ENCODE data around the gene TRIM33.
"Not testable (repeated sequence)": the region's sequence is repeated elsewhere in the genome, so short reads cannot be mapped to it uniquely, and the experiment has no call there.

Gene TRIM33

DNA sequence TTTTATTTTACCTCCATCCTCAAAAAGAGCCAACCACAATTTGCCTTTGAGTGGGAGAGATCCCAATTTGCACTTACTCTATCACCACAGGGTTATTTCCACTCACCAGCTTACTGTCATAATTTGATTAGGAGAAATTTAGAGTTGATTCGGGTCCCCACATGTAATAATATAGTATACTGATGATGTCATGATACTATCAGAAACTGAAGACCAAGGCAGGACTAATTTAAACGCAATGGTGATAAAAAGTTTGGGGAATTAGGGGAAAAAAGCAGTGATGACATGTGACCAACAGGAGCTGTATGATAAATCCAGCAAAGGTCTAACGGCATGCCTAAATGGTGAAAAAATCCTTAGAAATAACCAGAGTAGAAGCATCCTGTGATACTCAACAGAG lies 54.4 kb downstream of the TRIM33 start:
- TF ChIP-seq, protein P1, sequence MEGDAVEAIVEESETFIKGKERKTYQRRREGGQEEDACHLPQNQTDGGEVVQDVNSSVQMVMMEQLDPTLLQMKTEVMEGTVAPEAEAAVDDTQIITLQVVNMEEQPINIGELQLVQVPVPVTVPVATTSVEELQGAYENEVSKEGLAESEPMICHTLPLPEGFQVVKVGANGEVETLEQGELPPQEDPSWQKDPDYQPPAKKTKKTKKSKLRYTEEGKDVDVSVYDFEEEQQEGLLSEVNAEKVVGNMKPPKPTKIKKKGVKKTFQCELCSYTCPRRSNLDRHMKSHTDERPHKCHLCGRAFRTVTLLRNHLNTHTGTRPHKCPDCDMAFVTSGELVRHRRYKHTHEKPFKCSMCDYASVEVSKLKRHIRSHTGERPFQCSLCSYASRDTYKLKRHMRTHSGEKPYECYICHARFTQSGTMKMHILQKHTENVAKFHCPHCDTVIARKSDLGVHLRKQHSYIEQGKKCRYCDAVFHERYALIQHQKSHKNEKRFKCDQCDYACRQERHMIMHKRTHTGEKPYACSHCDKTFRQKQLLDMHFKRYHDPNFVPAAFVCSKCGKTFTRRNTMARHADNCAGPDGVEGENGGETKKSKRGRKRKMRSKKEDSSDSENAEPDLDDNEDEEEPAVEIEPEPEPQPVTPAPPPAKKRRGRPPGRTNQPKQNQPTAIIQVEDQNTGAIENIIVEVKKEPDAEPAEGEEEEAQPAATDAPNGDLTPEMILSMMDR (IDR thresholded peaks at IDR 0.05; ENCODE audit: low read depth, low read length, missing control alignments): no peak
- no peak for DNase-seq (ENCODE audit: low read depth)
- no peak overlapping the region for H3K4me3 ChIP-seq (ENCODE audit: low read depth, low read length)
- in situ Hi-C loops (cut with HindIII; ENCODE audit: low sequenced_read_pairs): no loop called here

DNA sequence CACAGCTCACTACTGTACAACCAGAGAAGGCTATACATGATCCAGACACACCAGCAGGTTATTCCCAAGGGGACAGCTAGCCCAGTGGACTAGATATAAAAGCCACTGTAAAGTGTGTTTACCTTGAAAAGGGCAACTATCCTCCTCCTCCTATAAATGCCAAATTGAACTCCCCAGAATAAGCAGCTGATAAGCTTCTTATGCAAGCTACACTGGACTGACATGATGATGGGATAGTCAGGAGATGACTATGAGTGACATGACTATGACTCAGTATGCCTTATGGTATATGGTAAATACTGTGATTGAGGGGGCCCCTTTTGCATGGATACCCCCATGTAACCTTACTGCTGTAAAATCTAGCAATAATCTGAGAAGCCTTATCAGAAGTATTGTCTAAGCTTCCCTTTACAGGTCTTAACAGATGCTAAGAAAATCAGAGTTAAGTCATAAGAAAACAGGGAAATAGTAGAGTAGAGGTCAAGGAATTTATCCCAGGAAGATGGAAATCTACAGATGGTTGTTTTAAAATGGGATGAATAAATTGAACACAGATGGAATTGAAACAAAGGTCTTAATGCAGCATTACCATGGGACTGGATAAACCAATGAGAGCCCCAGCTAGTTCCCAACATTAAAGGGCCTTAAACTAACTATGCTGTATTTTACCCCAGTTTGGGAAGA lies 55.8 kb downstream of the TRIM33 start:
- DNase-seq (ENCODE audit: low read depth): no peak
- H3K4me3 ChIP-seq (ENCODE audit: low read depth, low read length): no peak overlapping the region
- in situ Hi-C loops (cut with HindIII; ENCODE audit: low sequenced_read_pairs): no loop called here
- TF ChIP-seq, protein P1 (IDR thresholded peaks at IDR 0.05; ENCODE audit: low read depth, low read length, missing control alignments): no peak

DNA sequence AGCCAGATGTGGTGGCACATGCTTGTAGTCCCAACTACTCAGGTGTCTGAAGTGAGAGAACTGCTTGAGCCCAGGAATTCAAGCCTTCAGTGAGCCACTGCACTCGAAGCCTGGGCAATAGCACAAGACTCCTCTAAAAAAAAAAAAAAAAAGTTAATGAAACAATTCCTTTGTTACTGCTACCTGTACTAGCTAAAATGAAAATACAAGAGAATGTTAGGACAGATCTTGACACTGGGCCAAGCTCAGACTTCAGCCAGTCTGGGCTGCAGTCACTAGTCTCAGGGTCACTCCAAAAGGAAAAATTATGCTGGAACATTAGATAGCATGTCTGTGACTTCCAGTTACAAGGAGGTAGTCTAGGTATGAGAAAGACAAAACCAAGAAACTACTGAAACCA lies 56.5 kb downstream of the TRIM33 start:
- TF ChIP-seq, protein P1 (IDR thresholded peaks at IDR 0.05; ENCODE audit: low read depth, low read length, missing control alignments): no peak
- DNase-seq (ENCODE audit: low read depth): no peak
- no peak overlapping the region for H3K4me3 ChIP-seq (ENCODE audit: low read depth, low read length)
- in situ Hi-C loops (cut with HindIII; ENCODE audit: low sequenced_read_pairs): no loop called here

DNA sequence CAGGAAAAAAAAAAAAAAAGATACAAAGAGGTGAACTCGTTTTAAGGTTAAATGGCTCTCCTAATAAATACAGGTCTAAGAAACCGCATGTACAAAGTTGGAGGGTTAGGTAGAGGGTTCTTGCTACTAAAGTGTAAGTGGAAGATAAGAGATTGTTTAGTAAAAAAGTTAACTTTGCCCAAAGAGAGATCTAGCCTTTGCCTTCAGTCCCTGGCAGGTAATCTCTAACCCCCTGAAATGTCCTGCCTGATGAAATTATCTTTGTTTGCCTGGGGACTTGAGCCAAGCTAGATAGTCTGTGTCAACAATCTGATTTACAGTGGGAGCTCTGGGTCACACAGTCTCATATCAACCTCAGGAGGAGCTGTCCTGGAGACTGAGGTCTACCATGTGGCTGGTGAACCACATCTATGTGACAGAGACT lies 57.6 kb downstream of the TRIM33 start:
- in situ Hi-C loops (cut with HindIII; ENCODE audit: low sequenced_read_pairs): no loop called here
- no peak overlapping the region for H3K4me3 ChIP-seq (ENCODE audit: low read depth, low read length)
- DNase-seq (ENCODE audit: low read depth): no peak
- TF ChIP-seq, protein P1 (IDR thresholded peaks at IDR 0.05; ENCODE audit: low read depth, low read length, missing control alignments): no peak

DNA sequence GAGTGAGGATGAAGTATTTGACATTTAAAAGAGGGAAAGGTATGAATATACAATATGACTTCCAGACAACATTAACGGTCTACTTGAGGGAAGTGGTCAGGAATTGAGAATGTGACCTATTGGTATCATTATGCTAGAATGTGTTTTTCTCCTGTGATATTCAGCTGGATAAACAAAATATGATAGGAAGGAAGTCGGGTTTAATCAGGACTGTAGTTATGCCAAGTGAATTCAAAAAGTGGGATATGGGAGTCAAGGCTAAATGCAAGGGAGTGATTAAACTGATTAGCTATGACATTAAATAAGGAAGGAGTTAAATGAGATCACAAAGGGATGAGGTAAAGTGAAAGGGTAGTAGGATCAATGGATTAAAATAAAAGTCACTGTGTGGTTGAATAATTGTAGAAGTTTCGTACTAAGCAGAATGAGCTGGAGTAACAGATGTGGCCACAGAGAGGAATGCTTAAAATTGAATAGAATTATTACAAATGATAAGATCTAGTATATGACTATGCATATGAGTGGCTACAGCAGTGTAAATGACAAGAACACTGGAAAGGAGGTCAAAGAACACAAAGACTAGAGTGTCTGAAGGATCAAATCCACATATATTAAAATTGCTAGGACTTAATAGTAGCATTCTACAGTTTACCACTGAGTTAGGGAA lies 62.5 kb downstream of the TRIM33 start:
- TF ChIP-seq, protein P1 (IDR thresholded peaks at IDR 0.05; ENCODE audit: low read depth, low read length, missing control alignments): no peak
- no peak overlapping the region for H3K4me3 ChIP-seq (ENCODE audit: low read depth, low read length)
- in situ Hi-C loops (cut with HindIII; ENCODE audit: low sequenced_read_pairs): no loop called here
- no peak for DNase-seq (ENCODE audit: low read depth)

DNA sequence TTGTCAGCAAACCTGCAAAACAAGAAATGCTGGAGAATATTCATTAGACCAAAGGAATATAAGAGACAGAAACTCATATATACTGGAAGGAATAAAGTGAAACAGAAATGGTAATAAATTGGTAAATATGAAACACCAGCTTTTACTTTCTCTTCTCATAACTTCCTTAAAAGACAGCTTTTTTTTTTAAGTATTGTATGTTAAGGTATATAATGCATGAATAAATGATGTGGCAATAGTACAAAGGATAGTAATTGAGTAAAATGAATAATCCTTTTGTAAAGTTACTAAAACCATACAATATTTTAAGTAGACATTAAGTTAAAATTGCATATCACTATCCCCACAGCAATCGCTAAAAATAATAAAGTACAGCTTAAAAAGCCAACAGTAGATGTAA lies 64.8 kb downstream of the TRIM33 start:
- DNase-seq (ENCODE audit: low read depth): no peak
- no peak overlapping the region for H3K4me3 ChIP-seq (ENCODE audit: low read depth, low read length)
- in situ Hi-C loops (cut with HindIII; ENCODE audit: low sequenced_read_pairs): no loop called here
- TF ChIP-seq, protein P1 (IDR thresholded peaks at IDR 0.05; ENCODE audit: low read depth, low read length, missing control alignments): no peak

DNA sequence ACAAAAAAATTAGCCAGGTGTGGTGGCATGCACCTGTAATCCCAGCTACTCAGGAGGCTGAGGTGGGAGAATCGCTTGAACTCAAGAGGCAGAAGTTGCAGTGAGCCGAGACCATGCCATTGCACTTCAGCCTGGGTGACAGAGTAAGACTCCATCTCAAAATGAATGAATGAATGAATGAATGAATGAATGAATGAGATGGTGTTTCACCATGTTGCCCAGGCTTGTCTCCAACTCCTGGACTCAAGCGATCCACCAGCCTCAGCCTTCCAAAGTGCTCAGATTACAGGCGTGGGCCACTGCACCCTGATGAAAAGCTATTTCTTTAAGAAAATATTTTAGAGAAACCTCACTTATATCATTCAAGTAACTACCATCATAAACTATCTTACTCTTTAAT lies 67.8 kb downstream of the TRIM33 start:
- in situ Hi-C loops (cut with HindIII; ENCODE audit: low sequenced_read_pairs); H3K4me3 ChIP-seq (ENCODE audit: low read depth, low read length); DNase-seq (ENCODE audit: low read depth): not testable (repeated sequence)
